Sigmoid colon (tissue), 4 donors: ENCODE data around the gene PPIC.

Source experiments
- CTCF ChIP-seq, 4 experiments: fragments of 450-650 bp in 3 of 4; fragments of 200-600 bp in 1 of 4; IDR thresholded peaks; one replicate each; pipeline ENCODE4 v1.5.1; 2016 to 2019; ENCODE audit warnings: antibody characterized with exemption in 4 of 4, mild to moderate bottlenecking in 3 of 4, moderate library complexity in 2 of 4
- EP300 ChIP-seq, 4 donors: sonication (generic); formaldehyde crosslinking; IDR thresholded peaks; one replicate each; pipeline ENCODE4 v1.6.1; 2017; ENCODE audit warnings: antibody characterized with exemption in 4 of 4
- POLR2A ChIP-seq, 2 donors: fragments of 450-650 bp; IDR thresholded peaks; one replicate each; pipeline ENCODE4 v1.6.1; 2016; ENCODE audit warnings: antibody characterized with exemption in 2 of 2, mild to moderate bottlenecking in 2 of 2, moderate library complexity in 2 of 2
- POLR2AphosphoS5 ChIP-seq, 4 donors: sonication (generic); formaldehyde crosslinking; IDR thresholded peaks; one replicate each; pipeline ENCODE4 v1.6.1; 2017; ENCODE audit warnings: antibody characterized with exemption in 4 of 4

GRCh38 chr5:123035360-123035917 lies 1.1 kb downstream of the PPIC start:
- no peak for TF ChIP-seq CTCF (IDR thresholded peaks at IDR 0.05)
- TF ChIP-seq POLR2A (IDR thresholded peaks at IDR 0.05): no peak
- TF ChIP-seq POLR2AphosphoS5 (IDR thresholded peaks at IDR 0.05): no peak
- TF ChIP-seq EP300 (IDR thresholded peaks at IDR 0.05): no peak
